NCI-H69 (cell line): Measurements from ENCODE around the gene CA5A.
A peak's percentile ranks its signal among the peaks of the same experiment; 100 is the strongest.

Experiments used
- DNase-seq: peaks from one replicate; lab custom pipeline; 2025; lab: John Stamatoyannopoulos, UW

CA5A gene

DNA sequence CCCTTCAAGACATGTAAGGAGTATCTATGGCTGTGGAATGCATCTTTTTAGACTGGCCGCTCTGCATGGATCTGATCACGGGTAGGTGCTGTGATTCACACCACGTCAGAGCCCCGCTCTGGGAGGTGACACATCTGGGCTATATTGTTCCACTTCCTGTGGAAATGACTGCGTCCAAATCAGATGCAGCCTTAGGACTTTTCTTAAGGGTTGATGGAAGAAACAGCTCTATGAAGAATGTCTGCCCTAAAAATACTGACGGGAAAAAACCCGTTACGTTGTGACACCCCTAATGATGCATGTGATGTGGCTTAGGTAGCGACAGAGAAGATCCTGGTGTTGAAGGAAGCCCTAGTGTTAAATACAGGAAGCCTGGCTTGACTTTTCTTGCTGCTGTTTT, 27.1 kb upstream of the CA5A start:
- DNase-seq: no peak

DNA sequence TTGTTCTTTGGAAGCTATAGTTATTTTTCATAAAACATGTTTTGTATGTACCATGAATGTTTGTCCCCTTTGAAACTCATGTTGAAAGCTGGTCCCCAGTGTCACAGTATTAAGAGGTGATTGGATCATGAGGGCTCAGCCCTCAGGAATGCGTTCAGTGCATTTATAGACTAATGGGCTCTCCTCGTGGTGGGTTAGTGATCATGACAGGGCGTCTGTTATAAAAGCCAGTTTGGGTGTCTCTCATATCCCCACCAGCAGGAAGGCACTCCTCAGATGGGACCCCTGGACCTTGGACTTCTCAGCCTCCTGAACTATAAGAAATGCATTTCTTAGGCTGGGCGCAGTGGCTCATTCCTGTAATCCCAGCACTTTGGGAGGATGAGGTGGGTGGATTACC, 25.3 kb upstream of the CA5A start:
- no peak for DNase-seq

DNA sequence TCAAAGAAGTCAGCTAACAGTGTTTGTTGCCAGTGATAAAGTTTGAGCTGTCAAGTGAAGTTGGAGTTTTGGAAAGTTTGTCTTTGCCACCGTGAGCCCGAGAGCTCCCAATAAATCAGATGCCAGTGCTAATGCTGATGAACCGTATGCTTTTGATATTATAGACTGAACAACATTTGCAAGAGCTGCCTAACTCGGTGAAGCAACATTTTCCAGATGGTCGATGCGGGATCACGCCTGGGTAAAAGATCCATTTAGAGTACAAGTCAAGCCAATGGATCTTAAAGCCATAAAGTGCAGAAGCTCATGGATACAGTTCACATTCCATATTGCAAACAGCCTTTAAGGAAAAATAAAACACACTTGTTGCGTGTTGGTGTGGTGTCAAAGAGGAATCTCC, 24.5 kb upstream of the CA5A start:
- no peak for DNase-seq

DNA sequence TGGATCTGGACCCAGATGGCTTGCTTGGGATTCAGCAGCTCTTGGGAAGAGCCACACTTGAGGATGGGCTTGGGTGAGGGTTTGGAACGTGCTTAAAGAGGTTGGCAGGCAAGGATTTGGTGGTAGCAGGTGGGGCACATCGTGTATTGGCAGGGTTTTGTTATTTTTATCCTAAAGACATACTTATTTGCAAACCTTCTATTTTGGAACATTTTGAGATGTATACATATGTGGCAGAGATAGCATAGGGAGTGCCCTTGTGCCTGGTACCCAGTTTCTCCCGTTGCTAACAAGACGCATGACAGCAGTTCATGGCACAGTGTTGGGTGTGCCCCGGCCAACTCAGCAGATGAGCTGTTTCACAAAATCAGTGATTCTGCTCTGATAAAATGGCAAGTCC, 24.0 kb upstream of the CA5A start:
- no peak for DNase-seq

DNA sequence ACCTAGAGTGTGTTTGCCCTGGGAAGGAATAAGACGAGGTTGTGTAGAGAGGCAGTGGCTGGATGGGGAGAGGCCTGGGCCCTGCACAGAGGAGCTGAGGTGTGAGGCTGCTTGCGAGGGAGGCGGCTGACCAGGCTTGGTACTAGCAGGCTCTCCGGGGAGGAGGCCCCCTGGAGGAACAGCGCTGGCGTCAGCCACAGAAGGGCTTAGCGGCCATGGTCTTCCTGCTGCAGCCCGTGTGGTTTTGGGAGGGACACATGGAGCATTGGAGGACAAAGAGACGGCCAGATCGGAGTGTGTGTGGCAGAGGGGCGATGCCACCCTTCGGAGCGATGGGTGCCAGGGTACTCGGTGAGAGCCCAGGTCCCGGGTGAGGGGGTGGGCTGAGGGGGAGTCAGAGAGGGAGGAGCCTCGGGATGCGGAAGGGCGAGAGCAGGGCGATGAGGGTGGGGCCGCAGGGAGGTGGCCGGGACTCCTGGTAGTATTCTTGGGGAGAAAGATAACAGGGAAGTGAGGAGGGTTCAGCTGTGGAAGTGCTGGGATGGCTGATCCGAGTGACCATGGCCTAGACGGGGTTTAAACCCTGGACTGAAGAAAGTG, 23.2 kb upstream of the CA5A start:
- DNase-seq: no peak

DNA sequence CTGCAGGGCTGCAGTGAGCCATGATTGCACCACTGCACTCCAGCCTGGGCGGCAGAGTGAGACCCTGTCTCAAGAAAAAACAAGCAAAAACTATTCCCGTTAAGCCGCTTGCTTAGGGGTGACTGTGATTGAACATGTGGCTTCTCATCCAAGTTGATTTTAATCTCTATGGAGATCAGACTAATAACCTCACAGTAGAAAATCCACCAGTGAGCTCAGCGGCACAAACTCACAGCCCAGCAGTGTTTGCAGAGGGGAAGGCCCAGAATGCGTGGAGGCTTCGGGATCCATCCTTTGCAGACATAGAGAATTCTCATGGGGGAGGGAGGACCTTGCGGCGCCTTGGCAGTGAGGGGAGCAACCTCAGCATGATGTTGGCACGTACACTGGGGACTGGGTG, 22.3 kb upstream of the CA5A start:
- no peak for DNase-seq

DNA sequence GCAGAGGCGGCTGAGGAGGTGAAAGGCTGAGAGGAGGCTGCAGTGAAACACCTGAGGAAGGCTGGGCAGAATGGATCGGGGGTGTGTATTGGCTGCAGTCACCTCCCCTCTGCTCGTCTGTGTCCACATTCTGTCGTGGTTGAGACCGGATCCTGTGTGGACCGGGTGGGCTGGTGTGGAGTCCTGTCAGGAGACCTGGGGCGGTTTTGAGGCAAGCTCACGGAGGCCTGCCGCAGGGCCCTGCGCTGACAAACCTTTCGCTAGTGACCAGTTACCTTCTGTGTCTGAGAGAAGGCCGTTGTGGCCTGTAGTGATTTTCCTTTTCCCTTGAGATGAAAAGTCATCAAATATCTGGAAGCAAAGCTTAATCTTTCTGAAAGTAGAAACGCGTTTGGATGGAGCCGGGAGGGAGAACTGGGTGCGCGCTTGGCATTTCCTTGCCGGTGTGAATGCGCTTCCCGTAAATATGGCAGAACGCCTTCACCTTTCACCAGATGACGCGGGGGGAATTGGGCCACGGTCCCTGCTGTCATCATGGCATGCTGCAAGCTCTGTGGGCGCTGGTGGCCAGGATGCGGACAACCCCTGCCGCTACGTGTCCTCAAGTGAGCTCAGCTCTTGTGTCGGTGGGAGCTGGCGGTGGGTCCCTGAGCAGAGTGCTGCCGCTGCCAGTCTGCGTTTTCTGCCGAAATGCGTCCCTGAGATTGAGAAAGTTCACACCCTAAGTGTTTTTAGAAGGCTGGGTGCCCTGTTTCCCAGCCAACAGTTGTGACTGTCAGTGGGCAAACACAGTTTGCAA, 21.2 kb upstream of the CA5A start:
- DNase-seq: no peak

DNA sequence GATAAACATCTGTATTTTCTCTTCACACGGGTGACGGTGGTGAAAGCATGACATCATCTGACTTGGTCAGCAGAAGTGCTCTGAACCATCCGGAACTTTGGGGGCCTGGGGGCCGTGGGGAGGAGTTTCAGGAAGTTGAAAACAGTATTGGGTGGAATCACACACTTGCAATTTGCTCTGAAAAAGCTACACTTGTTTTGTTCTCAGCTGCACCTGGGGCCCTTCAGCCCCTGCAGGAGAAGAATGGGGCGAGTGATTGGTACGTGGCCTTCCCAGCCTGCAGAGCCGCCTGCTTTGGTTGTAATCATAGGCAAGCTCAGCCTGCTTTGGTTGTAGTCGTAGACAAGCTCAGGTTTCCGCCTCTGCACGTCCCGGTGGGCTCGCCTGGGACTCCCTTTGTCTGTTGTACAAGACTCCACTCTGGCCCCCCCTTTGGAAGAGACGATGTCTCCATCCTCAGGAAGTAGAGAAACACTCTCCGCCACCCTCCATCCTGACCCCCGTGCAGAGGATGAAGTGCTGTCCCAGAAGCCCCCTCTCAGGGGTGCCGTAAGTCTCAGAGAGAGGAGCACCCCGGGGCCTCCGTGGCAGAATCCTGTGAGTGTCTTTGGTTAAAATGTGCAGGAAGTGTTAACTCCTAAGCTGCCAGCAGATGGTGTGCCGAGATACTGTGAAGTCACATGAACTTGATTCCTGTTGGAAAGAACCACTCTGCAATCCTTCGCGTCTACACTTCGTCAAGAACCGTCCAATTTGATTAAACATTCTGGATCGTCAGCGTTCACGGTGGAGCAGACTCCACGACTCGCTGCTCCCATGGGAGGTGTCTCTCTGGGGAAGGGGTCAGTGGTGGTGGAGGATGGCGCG, 20.3 kb upstream of the CA5A start:
- DNase-seq: no peak

DNA sequence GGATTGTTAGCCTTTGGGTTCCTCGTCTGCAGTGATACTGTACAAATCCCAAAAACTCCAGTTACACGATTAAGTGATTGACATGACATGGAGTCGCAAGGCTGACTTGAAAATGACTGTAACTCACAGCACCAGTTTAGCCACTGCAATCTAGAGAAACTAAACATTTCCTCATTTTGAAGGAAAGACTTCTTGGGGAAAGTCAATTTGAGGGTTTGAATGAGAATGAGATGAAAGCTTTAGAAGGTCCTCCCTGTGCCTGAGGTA, 19.7 kb upstream of the CA5A start:
- DNase-seq: no peak

DNA sequence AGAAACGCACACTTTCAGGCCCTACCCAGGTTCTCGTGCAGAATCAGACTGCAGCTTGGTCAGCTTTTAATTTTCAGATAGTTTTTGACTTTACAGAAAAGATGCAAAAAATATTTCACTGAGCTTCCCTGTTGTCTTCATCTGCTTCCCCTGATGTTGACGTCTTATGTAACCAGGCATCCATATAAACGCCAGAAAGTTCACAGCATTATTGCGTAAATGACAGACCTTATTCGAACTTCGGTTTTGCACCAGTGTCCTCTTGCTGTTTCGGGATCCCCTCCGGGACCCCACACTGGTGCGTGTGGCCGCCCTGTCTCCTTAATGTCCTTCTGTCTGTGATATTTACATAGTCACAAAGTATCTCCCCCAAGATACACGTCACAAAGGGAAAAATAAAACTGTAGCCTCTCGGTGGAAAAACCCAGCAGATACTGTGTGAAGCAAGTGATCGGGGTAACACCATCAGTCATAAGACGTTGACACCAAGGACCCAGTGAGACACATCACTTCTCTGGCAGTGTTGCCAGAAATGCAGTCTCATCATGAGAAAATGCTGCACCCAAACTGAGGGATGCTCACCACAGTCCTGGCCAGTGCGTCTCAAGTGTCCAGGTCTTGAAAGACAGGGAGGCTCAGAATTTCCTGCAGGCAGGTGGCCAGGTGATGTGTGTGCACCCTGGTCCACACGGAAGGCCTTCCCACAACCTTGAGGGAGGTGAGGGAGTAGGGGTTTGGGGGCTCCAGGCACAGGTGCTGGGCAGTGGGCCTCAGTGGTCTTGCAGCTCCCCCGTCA, 19.2 kb upstream of the CA5A start:
- no peak for DNase-seq

DNA sequence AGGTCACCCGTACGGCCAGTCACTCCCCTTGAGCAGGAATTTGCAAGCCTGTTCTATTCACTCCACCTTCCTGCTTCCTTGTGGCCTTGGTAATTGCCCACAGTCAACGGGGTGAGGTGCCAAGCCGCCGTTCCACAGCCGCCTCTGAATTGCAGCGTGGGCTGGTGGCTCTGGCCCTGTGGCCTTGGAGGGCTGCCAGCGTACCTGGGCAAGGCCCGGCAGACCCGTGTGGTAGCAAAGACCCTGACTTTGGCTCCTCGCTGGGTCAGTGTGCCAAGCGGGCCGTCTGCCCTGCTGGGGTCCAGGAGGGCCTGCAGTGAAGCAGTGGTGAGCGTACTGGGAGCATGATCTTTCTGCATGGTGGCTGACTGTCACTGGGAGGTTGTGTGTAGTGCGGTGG, 18.5 kb upstream of the CA5A start:
- no peak for DNase-seq

DNA sequence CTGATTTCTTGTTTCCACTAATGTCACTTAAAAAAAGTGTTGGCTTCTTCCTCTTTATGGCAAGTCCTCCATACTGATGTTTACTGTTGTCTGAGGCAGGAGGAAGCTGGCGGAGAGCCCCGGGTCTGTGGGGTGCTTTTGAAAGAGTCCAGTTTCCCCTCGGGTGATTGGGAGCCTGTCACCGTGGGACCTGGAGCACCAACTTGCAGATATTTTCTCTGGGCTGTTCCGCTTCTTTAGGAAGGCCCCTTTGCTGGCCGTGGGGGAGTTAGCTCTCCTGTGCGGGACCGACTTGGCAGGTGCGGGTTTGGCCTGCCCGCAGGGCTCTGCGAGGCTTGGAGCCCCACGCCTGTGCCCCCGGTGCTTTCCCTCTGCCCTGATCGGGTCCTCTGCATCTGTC, 18.0 kb upstream of the CA5A start:
- no peak for DNase-seq

DNA sequence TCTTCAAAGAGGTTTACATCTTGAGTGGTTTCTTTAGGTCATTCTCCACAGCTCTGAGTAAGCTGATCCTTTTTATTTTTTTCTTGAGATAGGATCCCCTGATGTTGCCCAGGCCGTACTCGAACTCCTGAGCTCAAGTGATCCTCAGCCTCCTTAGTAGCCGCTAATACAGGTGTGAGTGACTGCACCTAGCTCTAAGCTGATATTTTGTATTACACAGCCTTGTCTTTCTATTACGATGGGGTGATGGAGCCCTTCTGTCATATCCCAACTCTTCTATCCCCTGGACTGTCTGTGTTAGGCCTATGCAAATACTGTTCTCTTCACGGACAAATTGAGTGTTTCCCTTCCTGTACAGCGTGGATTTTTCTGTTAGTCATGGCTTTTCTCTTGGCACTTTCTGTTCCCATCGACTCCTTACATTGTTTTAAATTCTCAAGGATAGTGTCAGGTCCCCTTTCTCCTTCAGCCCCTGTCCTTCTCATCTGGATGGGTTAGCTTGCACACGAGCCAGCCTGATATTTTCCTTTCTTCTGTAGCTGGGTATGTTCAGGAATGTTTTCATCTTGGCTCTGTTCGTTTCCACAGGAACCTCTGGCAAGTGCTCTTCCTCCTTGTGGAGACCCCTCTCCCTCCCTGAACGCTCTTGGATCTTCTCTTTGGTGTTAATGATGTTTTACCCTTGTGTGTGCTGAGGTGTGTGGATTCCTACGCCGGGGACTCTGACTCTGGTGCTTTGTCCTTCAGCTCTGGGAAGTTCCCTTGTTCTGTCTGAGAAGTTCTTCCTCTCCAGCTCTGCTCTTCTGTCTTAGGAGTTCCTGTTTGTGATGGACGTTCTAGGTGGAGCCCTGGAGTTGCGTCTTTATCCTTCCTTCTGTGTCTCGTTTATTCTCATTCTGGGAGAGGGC, 17.2 kb upstream of the CA5A start:
- no peak for DNase-seq

DNA sequence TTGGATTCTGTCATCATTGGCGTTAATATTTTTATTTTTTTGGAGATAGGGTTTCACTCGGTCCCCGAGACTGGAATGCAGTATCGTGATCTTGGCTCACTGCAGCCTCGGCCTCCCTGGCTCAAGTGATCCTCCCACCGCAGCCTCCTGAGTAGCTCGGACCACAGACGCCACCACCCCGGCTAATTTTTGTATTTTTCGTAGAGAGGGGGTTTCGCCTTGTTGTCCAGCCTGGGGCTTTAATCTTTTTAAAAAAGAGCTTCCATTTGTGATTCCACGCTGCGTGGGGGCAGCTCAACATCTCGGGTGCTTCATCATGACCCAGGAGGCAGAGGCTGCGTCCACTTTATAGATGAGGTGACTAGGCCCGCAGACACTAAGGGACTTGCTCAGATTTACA, 16.4 kb upstream of the CA5A start:
- no peak for DNase-seq

DNA sequence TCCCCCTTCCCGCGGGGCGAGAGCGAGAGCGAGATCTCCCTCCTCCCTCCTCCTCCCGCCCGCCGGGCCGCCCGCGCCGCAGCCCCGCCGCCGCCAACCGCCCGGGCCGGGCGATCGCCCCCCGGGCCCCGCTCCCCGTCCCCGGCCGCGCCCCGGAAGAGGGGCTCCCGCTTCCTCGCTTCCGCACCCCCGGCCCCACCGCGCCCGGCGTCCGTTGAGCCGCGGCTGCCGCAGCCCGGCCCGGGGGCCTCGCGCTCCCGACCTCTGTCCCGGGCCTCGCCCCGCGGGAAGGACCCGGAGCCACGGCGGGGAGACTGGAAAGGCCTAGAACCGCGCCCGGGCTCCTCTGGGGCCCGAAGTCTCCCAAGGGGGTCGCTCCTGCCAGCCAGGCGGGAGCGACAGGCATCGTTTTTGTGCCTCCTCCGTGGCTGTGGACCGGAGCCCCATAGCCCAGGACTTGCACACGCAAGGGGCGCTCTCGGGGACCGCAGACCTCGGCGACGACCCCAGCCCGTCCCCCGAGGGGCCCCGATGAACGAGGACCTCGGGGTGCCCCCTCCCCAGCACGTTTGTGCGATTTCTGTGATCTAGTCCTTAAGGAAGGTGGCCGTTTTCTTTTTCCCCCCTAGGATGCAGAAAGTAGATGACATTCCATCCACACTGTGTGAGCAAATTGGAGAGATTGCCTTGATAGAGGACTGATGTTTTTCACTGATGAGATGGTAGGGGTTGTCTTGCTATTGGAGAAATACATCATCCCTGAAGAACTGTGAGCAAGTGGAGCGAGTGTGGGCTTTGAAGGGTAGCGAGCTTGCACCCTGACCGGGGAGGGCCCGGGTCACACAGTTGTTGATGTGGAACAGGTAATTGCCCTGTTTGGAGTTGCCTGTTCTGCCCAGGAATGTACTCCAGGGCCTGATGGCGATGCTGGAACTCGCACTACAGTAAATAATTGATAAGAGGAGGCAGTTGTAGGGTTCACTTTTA, 15.5 kb upstream of the CA5A start:
- peak; percentile 44 for DNase-seq

DNA sequence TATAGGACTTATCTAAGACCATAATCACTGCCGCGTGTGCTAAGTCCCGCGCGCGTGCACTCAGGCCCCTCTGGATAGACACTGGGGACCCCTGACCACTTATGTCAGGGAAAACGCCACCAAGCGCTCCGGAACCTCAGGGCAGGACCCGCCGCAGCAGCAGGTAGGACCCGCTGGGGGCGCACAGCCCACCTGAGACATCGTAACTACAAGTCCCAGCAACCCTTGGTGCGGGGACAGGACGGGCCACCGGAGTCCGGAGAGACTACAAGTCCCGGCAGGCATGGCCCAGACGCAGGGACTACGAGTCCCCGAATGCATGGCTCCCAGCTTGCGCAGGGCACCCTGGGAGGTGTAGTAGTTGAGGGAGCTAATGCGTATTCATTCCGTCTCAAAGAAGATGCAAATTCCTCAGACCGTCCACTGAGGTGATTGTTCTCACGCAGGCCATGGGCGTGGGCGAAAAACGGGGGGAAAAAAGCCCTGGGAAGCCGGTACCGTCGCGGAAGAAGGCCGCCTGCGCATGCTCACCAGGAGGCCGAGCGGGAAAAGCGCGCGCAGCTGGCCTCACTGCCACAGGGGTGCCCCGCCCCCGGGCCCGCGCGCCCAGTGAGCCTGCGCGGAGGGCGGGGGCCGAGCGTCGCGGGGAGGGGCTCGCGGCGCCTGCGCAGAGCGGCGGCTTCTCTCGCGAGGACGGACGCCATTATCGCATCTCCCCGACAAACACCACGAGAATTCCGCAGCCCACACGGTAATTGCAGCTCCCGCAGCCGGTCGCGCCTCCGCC, 14.6 kb upstream of the CA5A start, which contains the start of gene BANP:
Gene BANP (plus strand): TSS at position 670 of the 787 bp plus-strand sequence. CDS start 23,682 bp downstream, outside the sequence.
- DNase-seq: peak; percentile 97

DNA sequence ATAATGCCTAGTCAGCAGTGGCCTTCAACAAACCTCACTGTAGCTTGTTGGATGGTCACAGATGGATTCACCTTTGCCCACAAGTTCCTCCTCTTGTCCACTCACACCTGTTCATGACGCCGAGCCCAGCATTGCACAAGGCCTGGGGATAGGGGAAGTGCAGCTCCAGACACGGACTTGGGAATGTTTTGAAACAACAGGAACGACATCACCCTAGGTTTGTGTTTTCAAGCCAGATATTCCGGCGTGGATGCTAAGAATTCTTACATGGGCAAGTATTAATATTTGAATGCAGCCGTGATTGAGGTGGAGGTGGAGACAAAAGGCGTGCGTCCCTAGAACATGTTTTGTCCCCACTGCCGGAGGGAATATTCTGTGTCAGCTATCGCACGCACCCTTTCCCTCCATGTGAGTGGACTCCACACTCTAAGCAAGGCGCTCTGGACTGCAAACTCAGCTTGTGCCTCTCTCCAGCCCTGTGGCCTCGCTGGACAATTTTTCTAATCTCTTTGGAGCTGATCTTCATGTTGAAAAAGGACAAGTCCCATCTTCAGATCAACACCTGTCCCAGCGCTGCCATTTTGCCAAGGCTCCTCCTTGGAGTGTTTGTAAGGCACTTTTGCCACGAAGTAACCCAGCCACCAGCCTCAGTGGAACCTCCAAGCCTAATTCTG, 12.9 kb upstream of the CA5A start:
- no peak for DNase-seq

DNA sequence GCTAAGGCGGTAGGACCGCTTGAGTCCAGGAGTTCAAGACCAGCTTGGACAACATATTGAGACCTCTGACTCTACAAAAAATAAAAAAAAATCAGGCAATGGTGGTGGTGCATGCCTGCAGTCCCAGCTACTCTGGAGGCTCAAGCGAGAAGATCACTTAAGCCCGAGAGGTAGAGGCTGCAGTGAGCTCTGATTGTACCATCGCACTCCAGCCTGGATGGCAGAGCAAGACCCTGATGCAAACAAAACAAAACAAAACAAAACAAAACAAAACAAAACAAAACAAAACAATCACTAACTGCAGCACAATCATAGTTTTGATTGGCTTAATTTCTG, 12.4 kb upstream of the CA5A start:
- DNase-seq: no peak

DNA sequence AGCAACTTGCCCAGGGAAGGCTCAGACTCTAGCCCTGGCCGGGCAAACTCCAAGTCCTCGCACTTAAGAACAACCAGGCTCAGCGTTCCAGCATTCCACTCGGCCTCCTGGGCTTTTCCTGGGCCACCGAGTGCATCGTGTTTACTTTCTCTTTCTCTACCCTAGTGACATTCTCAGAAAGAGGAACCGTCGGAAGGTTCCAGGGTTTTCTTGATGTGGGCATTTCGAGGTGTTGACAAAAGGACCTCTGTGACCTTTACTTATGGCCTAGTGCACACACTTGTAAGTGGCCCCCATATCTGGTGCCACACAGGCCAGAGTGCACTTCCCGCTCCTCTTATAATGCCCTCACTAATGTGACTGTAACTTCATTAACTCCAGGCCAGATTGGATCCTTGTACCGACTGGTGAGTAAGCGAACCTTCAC, 11.8 kb upstream of the CA5A start:
- no peak for DNase-seq
